ENCODE measurements around the gene DAP.

DAP gene

DNA sequence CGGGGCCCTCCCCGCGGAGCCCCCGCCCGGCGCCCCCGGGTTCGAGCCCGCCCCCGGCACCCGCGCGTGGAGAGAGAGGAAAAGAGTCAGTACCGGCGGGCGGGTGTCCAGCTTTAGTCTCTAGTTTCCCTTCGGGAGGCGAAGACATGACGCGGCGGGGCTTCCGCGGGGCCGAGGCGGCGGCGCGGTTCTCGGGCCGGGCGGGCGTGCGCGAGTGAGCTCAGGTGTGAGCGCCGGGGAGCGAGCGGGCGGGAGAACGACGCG, 181 bp downstream of the DAP start:
- DNase-seq (ENCODE audit: low spot score) = no peak

DNA sequence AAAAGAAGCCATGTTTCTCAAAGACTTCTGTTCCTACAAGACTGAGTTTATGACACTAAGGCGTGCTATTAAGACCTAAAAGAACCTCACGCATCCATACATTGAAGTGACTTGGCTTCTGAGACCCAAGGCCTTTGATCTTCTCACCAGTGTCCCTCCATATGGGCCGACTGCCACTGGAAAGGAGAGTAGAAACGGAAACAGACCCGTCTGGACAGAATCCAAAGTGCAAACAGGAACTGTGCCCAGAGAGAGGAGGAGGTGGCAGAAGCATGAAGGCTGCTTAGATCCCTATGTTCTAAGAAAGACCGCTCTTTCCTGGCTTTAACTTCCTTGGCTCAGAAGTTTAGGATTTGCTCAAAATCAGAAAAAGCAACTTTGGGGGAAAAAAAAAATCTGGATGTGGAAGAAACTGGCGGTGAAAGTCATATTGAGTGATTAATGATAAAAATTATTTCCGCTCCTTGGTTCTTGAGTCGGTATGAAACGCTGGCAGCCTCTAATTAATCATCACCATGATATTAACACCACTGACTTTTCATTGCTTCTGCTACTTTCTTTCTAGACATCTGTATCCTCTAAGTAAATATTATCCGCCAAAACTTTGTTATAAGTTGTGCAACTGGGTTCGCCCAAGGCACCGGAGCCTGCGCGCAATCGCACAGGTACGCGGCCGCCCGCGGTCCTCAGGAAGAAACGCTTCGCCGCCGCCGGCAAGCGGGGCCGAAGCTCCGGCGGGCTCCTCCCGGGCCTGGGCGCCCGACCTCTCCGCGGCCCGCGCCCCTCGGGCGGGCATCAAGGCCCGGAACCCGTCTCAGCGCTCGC, 726 bp downstream of the DAP start:
- DNase-seq (ENCODE audit: low spot score) = peak; percentile 19

DNA sequence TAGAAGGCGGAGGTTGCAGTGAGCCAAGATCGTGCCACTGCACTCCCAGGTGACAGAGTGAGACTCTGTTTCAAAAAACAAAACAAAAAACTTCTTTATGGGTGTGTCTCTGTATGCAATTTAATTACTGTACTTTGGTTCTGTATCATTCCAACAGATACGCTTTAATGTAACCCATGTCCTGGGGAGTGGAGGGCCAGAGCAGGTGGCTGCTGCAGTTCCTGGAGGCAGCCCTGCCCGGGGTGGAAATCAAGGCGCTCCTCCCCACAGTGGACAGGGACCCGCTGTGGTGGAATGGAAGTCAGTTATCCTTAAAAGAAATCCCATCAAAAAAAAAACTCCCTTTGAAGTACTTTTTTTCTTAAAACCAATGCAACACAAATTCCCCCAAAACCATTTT, 1.9 kb downstream of the DAP start:
- DNase-seq (ENCODE audit: low spot score) = no peak

- DNase-seq (ENCODE audit: low spot score) = no peak
These were observed 3.0 kb downstream of the DAP start for GRCh38 chr5:10757922-10758555.

GRCh38 chr5:10757043-10757442, 4.0 kb downstream of the DAP start:
- no peak for DNase-seq (ENCODE audit: low spot score)

DNA sequence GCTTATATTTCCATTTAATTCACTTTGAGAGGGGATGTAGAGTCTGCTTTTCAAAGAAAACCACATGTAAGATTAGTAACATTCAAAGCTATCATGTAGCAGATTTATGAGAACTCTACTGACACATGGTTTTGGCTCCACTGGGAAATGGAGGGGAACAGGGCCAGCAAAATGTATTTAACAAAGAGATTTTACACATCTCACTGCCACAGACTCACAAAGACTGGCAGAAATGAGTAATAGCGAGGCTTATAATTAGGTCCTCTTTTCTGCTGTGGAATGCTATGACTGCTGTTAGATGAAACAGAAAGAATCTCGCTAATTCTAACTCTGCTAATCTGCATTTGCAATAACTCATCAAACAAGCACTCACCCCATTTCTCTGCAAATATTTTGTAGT, 4.5 kb downstream of the DAP start:
- no peak for DNase-seq (ENCODE audit: low spot score)

DNA sequence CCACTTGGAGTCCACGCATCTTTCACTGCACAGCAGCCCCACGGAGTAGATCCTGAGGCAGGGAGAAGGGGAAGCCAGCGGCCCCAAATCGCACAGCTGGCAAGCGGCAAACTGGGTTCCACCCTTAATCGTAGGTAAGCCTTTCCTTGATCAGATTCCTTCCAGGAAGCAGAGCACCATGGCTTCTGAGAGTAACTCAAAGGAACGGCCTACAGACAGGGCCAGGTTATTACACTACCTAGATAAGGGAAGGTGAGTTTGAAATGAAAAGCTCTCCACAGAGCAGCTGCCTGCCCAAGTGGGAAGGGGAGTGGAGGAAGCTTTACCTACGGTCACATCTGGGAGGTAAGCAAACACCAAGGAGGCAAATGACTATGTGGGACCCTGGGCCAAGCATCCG, 7.9 kb downstream of the DAP start:
- no peak for DNase-seq (ENCODE audit: low spot score)

DNA sequence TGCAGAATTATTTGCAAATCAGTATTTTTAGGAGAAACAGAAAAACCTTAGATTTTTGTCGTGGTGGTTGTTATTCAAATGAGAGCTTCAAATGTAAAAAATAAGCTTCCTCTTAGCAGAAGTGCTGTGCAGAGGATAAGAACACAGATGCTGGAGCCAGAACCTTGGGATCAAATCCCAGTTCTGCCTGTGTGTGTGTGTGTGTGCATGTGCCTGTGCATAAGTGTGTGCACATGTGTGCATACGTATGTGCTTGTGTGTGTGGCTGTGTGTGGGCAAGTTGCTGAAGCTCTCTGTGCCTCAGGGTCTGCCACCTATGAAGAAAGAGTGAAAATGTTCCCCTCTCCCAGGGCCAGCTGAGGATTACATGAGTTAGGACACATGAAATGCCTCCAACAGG, 8.6 kb downstream of the DAP start:
- no peak for DNase-seq (ENCODE audit: low spot score)

DNA sequence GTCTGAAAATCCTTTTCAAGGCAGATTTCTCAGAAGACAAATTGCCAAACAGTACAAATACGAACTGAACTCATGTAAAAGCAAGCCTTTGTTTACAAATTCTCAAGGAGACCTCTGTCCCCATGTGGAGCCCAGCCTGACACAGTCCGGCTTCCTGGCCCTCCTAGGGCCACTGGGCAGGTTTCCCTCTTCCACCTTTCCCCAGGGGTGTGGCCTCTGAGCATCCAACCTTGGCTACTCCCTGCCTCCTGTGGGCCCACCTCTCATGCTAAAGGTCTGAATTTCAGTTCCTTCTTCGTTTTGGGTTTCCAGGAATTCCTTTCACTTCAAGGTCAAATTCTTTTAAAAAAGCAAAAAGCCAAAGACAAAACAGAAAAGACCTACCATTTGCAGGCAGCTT, 10.1 kb downstream of the DAP start:
- no peak for DNase-seq (ENCODE audit: low spot score)

DNA sequence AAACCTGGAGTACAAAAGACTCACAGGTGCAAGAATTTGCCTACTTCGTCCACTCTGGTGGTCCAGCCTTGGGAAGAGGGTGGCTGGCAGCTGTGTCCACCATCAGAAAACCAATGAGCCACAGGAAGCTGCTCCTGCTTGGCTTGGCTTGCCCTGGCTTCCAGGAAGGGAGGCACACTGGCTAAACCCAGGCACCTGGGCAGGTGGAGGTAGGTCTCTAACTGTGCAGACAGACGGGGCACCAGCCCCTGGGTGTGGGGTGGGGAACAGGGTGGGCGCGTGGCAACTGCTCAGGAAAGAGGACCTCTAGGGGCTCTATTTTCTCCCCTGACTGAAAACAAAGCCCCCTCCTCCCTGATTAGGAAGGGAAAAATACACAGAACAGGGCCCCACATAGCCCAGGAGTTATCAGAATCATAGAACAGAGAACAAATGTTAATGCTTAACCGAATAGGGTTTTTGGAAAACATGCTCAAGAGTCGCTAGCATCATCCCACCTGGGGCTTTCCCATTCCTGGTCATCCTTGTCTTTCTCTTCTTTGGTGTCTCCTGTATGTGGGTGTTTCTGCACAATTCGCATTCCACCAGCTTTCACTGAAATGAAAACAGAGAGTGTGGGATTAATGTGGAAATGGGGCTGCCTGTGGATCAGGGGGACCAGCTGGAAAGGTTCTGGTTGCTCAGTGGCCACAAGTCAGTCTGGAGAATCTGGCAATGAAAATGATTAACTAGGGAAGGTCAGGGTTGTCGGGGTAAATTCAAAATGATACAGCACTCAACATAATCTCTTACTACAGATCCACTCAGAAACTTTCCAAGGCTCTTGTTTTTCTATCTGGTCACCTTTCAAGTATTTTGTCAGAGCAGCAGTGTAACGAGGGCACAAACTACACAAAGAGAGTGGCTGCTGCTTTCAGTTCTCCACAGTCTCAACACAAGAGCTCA, 13.1 kb downstream of the DAP start:
- DNase-seq (ENCODE audit: low spot score) = no peak

DNA sequence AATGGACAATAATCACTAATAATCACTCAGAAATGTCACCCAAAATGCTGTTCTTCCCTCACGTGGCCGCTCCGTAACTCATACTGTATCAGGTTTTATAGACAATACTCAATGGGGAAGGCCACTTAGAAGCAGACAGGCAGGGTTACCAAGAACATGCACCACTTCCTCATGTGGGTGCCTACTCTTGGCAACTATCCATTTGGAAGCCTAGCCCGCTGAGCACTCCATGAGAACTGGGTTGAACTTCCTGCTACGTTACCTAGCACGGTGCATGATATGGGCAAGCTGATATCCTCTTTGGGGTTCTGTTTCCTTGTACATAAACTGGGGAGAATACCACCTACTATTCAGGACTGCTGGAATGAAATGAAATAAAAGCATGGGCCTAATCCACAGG, 14.3 kb downstream of the DAP start:
- no peak for DNase-seq (ENCODE audit: low spot score)

GRCh38 chr5:10745133-10745532, 15.9 kb downstream of the DAP start:
- DNase-seq (ENCODE audit: low spot score) = no peak

DNA sequence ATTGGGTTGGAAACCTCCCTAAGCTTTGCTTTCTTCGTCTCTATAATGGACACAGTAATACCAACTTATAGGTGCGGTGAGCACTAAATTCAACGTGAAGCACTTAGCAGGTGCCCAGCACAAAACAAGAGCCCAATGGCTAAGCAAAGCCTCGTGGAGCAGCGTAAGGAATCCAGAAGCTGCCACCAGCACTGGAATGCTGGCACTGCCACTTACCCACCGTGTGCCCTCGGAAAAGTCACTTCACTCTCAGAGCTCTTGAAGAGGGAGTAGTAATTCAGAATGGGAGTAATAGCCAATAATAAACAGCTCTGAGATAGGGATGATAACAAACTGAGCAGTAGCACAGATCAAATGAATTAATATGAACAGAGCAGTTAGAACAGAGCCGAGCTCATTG, 16.4 kb downstream of the DAP start:
- DNase-seq (ENCODE audit: low spot score) = no peak

DNA sequence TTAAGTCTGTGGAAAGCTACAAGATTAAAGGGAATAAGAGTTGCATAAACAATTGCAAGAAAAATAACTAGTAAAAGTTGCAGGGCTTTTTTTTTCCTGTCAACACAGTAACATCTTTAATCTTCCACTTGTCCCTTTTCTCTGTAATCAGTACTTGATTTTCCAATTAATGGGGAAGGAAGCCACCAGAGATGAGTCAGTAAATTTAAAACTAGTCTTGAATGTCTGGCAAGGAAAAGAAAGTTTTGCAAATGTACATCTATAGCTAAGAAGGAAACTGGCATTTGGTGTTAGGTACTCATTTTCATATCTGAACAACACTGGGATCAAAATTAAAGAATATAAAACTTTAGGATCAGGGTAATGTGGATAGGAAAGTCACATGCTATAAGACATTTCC, 17.1 kb downstream of the DAP start:
- no peak for DNase-seq (ENCODE audit: low spot score)

- DNase-seq (ENCODE audit: low spot score) = no peak
These were observed 17.5 kb downstream of the DAP start for GRCh38 chr5:10743526-10743925.

DNA sequence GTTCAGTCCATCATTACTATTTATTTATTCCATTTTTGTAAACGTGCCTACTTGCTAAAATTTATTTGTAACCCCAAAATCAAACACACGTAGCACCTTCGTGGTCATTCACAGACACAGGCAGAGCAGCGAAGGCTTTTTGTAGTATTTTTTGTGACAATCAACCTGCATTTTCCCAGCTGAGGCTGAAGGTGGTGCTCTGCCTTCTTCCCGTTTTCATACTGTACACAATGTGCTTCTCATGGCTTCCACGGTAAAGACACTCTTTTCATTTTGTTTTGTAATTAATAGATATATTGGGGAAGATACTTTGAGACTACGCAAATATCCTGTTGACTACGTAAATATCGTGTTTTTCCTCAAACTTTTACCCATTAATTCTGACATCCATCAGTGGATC, 19.4 kb downstream of the DAP start:
- no peak for DNase-seq (ENCODE audit: low spot score)

GRCh38 chr5:10740384-10740783, 20.6 kb downstream of the DAP start:
- DNase-seq (ENCODE audit: low spot score) = no peak

- no peak for DNase-seq (ENCODE audit: low spot score)
These were observed 23.2 kb downstream of the DAP start for GRCh38 chr5:10737880-10738279.

DNA sequence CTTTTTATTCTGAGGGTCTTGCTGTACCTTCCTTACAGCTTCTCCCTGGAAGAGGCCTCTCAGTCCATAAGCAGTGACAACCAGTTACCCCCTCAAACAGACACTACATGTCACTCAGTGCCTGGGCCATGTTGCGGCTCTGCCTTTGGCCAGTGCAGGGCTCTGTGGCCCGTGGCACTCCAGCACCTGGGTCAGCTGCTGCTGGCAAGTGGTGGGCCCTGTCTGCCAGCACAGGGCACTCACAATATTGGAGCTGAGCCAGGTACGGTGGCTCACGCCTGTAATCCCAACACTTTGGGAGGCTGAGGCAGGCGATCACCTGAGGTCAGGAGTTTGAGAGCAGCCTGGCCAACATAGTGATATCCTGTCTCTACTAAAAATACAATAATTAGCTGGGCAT, 24.2 kb downstream of the DAP start:
- DNase-seq (ENCODE audit: low spot score) = no peak

DNA sequence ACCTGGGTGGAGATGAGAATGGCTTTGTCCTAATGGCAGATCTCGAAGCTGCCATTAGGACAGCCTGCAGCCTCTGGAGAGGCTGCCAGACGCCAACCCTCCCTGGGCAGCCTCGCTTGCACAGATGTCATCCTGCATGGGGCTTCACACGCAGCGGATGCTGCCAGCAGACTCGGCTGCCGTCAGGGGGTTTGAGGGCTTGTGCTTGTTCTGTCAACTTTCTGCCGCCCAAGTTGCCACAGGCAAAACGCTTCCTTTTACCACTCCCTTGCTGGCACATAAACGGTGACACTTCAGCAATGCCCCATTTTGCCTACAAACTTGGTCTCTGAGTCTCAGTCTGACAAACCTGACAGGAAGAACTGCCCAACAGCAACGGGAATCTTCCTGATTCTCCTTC, 24.7 kb downstream of the DAP start:
- DNase-seq (ENCODE audit: low spot score) = no peak

GRCh38 chr5:10735569-10736276, 25.3 kb downstream of the DAP start:
- DNase-seq (ENCODE audit: low spot score) = peak; percentile 64
